Activated B cell treated with CpG ODN at 0.5 μM for 24 hours (primary cell): ENCODE results near the gene KXD1. TPM values are rescaled to one million over a fixed set of nuclear protein-coding genes. Genes with fewer than 3 reads are reported as not detected.

Source experiments
- ATAC-seq: fragments of 200-7000 bp; cut with Tn5 transposase; one replicate; pipeline ENCODE4 v1.10.0; 2021; ENCODE audit warnings: low read depth, mild to moderate bottlenecking, moderate library complexity
- CTCF ChIA-PET: fragments of 350-600 bp; sonication (Branson Sonifier 250); formaldehyde crosslinking; loops from one replicate; lab custom pipeline; 2021; ENCODE audit warnings: antibody characterized with exemption; lab: Charles Lee
- POLR2A ChIA-PET: fragments of 350-600 bp; sonication (Branson Sonifier 250); formaldehyde crosslinking; loops from one replicate; lab custom pipeline; 2021; ENCODE audit warnings: antibody characterized with exemption; lab: Charles Lee
- DNase-seq: peaks from one replicate; pipeline ENCODE4 v3.0.0; 2022
- H3K27ac Mint-ChIP-seq: one replicate; pipeline ENCODE4 v1.8.0; 2020; ENCODE audit warnings: mixed read lengths
- H3K27me3 Mint-ChIP-seq: one replicate; pipeline ENCODE4 v1.8.0; 2021; ENCODE audit warnings: mixed read lengths
- H3K36me3 Mint-ChIP-seq: one replicate; pipeline ENCODE4 v1.8.0; 2021; ENCODE audit warnings: low read depth, mixed read lengths
- H3K4me1 Mint-ChIP-seq: one replicate; pipeline ENCODE4 v1.8.0; 2021; ENCODE audit warnings: mixed read lengths
- H3K4me3 Mint-ChIP-seq: one replicate; pipeline ENCODE4 v1.8.0; 2020; ENCODE audit warnings: mild to moderate bottlenecking, mixed read lengths
- H3K9me3 Mint-ChIP-seq: one replicate; pipeline ENCODE4 v1.8.0; 2020; ENCODE audit warnings: mixed read lengths
- CTCF ChIP-seq: fragments of 200-600 bp; IDR thresholded peaks from one replicate; pipeline ENCODE4 v1.8.0; 2022; ENCODE audit warnings: antibody characterized with exemption, mild to moderate bottlenecking
- intact Hi-C: fragments of 100-400 bp; cut with micrococcal nuclease; formaldehyde crosslinking; loops from one replicate; pipeline ENCODE4 v1.15.1; 2024
- total RNA-seq: library from RNA; stranded (reverse); gene quantifications from 2 replicates; pipeline ENCODE4 v1.2.3, GENCODE V29; 2022

The KXD1 gene
- total RNA-seq, 1 donor from 2014 or later, result 88.8 TPM

- H3K27me3 Mint-ChIP-seq, result peaks cover 2% of the 10 kb centered on the region
- H3K9me3 Mint-ChIP-seq, result no peaks in the 10 kb centered on the region
- TF ChIP-seq CTCF, result no peak
- ChIA-PET POLR2A (interaction anchor here (0.7 to 3.4 kb wide), 11 partner anchors 9 to 443 kb away, joined by 4 to 55 read pairs (median 13); partner anchors contain the start of genes COPE, DDX49, ELL and KXD1), CTCF (interaction anchor here (0.7 to 3.1 kb wide), 9 partner anchors 16 to 261 kb away, joined by 3 to 18 read pairs (median 5); partner anchors contain the start of genes ELL and UBA52)
- H3K4me3 Mint-ChIP-seq, result peak overlapping the region; percentile 87
- intact Hi-C loops, result loop anchor here (1.0 to 5.0 kb wide), 5 partner anchors 17 to 329 kb away; partner anchors contain the start of genes COPE, DDX49, FKBP8 and UBA52
- H3K36me3 Mint-ChIP-seq, result peaks cover 10% of the 10 kb centered on the region
- ATAC-seq (no peak), DNase-seq (no peak)
- H3K4me1 Mint-ChIP-seq, result peaks cover 38% of the 10 kb centered on the region
- H3K27ac Mint-ChIP-seq, result peak overlapping the region; percentile 83
Measured at GRCh38 chr19:18587962-18588610, 30.4 kb downstream of the KXD1 start.

DNA sequence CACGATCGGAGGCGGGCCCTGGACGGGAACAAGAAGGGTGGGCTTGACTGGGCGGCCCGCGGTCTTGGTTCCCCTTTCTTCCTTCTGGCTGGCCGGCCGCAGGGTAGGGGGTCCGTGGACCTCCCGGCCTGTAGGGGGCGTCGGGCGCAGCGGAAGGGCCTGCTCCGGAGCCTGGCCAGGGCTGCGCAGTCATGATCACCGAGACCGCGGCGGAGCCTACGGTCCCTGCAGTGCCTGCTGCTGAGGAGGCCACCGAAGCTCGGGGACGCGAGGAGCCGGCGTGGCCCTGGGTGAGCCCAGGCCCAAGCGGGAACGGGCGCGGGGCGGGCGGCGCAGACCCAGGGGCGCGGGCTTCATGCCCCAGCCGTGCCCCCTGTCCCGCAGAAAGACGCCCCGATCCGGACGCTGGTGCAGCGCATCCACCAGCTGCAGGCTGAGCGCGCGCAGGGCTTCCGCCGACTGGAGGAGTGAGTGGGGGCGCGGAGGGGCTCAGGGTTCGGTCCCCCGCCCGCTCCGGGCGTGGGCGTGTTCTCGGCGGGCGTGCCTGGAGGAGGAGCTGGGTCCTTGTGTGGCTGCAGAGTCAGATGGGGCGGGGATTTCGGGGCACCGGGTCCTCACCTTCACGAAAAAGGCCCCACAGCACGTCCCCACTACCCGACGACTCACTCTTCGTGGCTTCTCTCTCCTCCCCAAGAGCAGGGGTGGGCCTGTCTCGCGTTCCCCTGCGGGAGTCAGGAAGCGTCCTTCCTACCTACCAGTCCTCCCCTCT lies 31.1 kb downstream of the KXD1 start, which contains the start of gene REX1BD:
Gene REX1BD, plus strand, starts transcription at position 188 of the 769 bp plus-strand sequence. Its CDS starts 4 bp downstream, at position 192.
- CTCF ChIA-PET, result interaction anchor here (0.9 to 3.1 kb wide), 12 partner anchors 12 to 278 kb away, joined by 3 to 18 read pairs (median 4); partner anchors contain the start of genes ELL, UBA52 and UPF1
- Mint-ChIP-seq H3K9me3 (no peaks in the 10 kb centered on the region), H3K27ac (peak within 1 kb of the TSS; percentile 83), H3K4me1 (peaks cover 41% of the 10 kb centered on the region), H3K4me3 (peak within 1 kb of the TSS; percentile 87), H3K27me3 (peaks cover 2% of the 10 kb centered on the region), H3K36me3 (peaks cover 10% of the 10 kb centered on the region)
- peak; percentile 61 for TF ChIP-seq CTCF
- ATAC-seq (peak; percentile 79), DNase-seq (peak; percentile 79)
- POLR2A ChIA-PET, result interaction anchor here (0.6 to 3.4 kb wide), 16 partner anchors 10 to 1178 kb away, joined by 3 to 55 read pairs (median 8); partner anchors contain the start of genes COPE, DDX49, ELL and FKBP8
- intact Hi-C loops, result loop anchor here (1.0 to 5.0 kb wide), 10 partner anchors 17 to 384 kb away; partner anchors contain the start of genes COPE, DDX49, FKBP8 and KXD1

DNA sequence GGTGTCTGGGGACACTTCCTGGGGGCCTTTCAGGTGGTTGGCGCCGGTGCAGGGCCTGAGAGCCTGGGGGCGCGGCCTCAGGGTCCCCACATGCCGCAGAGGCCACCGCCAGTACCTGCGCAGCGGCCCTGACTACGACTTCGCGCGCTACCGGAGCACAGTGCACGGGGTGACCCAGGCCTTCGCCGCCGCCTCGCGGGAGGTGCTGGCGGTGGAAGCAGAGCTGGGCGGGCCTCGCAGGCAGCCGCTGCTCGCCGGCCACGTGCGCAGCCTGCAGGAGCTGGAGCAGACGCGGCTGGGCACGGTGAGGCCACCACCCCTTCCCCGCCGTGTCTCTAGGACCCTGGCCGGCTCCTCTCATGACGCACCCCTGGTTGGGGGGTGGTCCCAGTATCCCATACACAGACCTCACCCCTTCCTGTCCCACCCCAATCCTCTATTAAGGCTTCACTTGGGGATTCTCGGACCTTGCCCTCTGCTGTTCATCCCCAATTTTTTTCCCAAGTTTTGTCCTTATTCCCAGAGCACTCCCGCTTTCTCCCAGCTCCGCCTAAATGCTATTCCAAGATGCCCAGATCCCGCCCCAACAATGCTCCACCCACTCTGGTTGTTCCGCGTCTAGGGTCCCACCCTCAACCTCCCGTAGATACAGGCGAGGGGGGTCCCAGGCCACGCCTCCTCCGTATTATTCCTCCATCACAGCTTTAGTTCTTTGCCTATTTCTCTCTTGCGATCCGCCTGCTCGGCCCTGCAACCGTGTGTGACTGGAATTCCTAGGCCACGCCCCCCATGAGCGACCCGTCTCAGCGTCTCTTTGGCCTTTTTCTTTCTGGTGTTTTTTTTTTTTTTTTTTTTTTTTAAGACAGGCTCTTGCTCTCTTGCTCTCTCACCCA lies 32.0 kb downstream of the KXD1 start:
- Mint-ChIP-seq H3K36me3 (peaks cover 10% of the 10 kb centered on the region), H3K27me3 (no peaks in the 10 kb centered on the region), H3K4me1 (peaks cover 43% of the 10 kb centered on the region), H3K9me3 (no peaks in the 10 kb centered on the region), H3K27ac (peak overlapping the region; percentile 83), H3K4me3 (peak overlapping the region; percentile 87)
- intact Hi-C loops, result loop anchor here (1.0 to 5.0 kb wide), 10 partner anchors 32 to 398 kb away; partner anchors contain the start of genes COPE, DDX49, FKBP8 and KXD1
- ATAC-seq, result peak; percentile 43
- no peak for TF ChIP-seq CTCF
- POLR2A ChIA-PET, result interaction anchor here (0.6 to 3.4 kb wide), 17 partner anchors 13 to 1179 kb away, joined by 3 to 55 read pairs (median 6); partner anchors contain the start of genes COPE, DDX49, ELL and FKBP8
- CTCF ChIA-PET, result interaction anchor here (0.6 to 3.1 kb wide), 12 partner anchors 13 to 277 kb away, joined by 3 to 18 read pairs (median 4); partner anchors contain the start of genes ELL, UBA52 and UPF1
- no peak for DNase-seq
